NCI-H1930 (cell line): ENCODE measurements around the gene SEC23A.
"Not testable (repeated sequence)": the region's sequence is repeated elsewhere in the genome, so short reads cannot be mapped to it uniquely, and the experiment has no call there.

Experiments used
- DNase-seq, 2 experiments: peaks; one replicate each; lab custom pipeline; 2025; lab: John Stamatoyannopoulos, UW

SEC23A gene

DNA sequence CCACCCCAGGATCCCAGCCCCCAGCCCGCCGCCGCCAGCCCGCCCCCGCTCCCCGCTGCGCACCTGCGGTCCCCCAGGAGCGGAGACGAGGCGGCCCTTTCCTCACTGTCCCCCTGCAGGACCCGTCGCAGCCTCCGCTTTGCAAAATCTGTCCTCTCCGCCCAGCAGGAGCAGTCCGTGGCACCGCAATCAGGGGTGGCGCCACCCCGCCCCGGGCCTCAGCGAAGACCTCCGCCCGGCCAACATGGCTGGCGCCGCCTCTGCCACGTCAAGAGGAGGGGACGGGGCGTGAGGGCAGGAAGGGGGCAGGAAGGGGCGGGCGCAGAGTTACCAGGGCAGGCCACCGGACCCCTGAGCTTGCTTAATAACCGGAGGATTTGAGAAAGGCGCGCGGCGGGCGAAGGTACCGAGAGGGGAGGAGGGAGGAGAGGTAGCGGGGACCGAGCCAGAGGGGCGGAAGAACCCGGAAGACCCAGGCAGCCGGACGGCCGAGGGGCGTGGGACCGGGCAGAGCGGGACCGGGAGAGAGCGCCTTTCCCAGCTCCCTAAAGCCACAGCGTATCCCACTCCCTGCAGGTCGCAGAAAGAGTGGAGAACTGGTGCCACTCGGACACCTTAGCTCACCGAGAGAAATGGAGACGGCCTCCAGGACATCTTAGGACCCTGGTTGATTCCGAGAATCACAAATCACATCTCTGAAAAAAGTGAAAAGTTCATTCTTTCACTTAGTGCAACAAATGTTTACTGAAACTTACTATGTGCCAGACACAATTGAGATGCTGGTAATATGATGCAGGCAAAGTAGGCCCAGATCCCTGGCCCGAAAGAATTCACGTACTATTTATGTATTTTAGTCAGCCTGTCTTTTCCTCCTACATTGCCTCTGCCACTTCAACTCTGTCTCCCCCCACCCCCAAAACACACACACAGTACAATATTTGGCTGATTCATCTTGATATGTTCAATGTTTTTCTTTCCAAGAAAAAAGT lies at the start of gene SEC23A:
SEC23A (minus strand) TSS at position 267 of the 989 bp plus-strand sequence. CDS start 7,117 bp downstream, outside the sequence.
- DNase-seq = peak; percentile 76 to 81

DNA sequence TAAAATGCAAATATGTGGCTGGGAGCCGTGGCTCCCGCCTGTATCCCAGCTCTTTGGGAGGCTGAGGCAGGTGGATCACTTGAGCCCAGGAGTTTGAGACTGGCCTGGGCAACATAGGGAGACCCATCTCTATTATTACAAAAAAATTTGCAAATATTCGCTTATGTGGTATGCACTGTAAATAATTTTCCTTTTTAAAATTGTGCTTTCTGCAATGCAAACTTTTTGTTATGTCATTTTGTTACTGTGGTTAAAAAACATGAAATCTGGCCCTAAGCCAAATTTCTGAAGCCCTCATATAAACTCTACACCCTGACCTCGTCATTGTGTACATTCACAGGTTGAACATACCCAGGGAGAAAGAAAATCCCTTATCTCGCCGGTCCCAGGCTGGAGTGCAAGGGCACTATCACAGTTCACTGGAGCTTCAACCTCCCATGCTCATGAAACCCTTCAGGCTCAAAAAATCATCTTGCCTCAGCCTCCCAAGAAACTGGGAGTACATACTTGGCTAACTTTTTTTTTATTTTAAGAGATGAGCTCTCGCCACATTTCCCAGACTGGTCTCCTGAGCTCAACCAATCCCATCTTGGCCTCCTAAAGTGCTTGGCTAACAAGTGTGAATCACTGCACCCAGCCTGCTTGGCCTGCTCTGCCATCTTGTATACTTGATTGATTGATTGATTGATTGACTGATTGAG lies 42.4 kb upstream of the SEC23A start:
- DNase-seq = no peak

DNA sequence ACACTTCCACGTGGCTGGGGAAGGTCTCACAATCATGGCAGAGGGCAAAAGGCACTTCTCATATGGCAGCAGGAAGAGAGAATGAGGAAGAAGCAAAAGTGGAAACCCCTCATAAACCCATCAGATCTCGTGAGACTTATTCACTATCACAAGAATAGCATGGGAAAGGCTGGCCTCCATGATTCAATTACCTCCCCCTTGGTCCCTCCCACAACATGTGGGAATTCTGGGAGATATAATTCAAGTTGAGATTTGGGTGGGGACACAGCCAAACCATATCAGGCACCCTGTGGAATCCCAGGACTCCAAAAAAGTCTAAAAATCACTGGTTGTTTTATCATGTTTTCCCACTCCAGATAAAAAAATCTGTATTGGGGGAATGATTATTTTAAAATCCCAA lies 40.2 kb upstream of the SEC23A start:
- not testable (repeated sequence) for DNase-seq

DNA sequence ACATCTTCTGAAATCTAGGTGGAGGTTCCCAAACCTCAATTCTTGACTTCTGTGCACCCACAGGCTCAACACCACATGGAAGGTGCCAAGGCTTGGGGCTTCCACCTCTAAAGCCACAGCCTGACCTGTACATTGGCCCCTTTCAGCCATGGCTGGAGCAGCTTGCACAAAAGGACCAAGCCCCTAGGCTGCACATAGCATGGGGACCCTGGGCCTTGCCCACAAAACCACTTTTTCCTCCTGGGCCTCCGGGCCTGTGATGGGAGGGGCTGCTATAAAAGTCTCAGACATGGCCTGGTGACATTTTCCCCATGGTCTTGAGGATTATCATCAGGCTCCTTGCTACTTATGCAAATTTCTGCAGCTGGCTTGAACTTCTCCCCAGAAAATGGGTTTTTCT lies 38.6 kb upstream of the SEC23A start:
- not testable (repeated sequence) for DNase-seq

DNA sequence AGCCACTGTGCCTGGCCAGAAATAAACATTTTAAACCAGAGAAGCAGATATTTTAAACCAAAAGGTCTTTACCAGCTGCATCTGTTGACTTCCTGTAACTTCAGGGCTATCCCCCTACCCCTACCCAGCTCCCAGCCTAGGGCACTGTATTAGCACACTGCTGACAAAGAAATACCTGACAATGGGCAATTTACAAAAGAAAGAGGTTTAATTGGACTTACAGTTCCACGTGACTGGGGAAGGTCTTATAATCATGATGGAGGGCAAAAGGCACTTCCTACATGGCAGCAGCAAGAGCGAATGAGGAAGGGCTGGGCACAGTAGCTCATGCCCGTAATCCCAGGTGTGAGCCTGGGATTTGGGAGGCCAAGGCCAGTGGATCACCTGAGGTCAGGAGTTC lies 37.1 kb upstream of the SEC23A start:
- DNase-seq = no peak

DNA sequence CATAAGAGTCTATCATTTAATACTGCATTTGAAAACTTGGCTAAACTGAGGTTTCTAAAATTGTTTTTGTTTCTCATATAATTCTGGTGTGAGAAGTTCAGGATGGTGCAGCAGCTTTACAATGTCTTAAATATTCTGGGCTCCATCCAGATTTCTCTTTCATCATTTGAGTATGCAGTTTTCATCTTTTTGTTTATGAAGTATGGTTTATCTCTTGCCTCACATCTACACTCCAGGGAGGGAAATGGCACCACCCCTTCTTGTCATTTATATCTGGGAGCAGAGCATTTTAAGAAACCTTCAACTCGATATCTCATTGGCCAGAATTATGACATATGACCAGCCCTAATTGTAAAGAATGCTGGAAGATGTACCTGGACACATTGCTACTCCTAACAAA lies 35.4 kb upstream of the SEC23A start:
- DNase-seq = no peak

DNA sequence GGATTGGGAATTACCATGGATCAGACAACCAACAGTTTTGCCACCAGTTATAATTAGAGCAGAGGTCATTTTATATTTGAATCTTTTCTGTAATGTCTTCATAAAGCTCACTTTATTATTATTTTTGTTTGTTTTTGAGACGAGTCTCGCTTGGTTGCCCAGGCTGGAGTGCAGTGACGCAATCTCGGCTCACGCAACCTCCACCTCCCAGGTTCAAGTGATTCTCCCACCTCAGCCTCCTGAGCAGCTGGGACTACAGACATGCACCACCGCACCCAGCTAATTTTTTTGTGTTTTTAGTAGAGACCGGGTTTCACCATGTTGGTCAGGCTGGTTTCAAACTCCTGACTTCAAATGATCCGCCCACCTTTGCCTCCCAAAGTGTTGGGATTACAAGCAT lies 34.8 kb upstream of the SEC23A start:
- not testable (repeated sequence) for DNase-seq

DNA sequence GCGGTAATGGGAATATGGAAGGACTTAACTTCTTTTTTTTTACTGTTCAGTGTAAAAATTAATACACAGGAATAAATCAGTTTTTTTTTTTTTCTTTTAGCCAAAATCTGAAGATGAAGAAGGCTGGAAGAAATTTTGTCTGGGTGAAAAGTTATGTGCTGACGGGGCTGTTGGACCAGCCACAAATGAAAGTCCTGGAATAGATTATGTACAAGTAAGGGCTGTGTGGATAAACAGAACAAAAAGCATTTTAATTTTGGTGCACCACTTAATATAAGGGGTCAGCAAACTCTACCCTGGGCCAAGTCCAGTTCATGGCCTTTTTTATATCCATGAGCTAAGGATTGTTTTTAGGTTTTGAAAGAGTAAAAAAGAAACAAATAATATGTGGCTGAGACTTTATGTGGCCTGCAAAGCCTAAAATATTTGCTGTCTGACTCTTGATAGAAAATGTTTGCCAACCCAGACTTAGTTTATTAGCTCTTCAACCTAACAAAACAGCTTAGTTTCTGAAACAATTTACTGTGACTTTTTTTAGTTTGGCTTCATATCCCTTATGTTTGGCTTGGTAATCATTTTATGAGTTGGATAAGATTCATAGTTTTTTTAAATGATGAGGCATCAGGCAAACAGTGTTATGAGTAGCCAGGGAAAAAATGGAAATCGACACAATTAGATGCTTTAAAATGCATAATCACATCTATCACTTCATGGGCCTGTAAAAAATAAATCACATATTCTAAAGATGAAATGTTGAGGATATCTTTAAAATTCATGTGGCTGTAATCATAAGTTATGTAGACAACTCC lies 19.5 kb upstream of the SEC23A start:
- DNase-seq = no peak

DNA sequence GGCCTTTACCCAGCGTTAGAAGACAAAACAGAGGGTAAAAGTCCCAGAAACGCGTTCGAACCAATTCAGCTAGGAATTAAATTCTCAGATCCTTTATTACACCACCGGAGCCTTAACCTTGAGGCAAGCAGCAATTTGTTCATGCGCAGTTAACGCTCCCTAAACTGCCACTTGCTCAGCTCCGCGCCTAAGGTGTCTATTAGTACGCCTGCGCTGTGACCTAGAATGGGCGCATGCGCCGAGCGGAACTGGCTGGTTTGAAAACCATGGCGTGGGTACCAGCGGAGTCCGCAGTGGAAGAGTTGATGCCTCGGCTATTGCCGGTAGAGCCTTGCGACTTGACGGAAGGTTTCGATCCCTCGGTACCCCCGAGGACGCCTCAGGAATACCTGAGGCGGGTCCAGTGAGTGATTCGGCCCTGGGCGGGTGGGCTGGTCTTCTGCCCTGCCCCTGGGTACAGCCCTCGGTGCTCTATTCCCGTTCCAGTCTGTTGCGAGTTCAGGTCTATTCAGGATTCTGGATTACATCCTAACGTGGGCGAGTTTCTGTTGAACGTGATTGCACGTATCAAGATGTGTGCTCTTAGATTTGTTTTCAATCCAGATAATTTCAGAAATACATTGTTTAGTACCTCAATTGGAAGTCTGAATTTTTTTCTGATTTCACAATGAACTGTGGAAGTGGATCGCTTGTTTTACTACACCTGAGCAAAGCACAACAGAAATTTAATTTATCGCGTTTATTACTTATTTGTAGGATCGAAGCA lies 11.2 kb upstream of the SEC23A start, which contains the start of gene GEMIN2:
GEMIN2 (plus strand) TSS at position 251 of the 766 bp plus-strand sequence; CDS start at position 267, 16 bp downstream.
- DNase-seq = peak; percentile 90 to 95

DNA sequence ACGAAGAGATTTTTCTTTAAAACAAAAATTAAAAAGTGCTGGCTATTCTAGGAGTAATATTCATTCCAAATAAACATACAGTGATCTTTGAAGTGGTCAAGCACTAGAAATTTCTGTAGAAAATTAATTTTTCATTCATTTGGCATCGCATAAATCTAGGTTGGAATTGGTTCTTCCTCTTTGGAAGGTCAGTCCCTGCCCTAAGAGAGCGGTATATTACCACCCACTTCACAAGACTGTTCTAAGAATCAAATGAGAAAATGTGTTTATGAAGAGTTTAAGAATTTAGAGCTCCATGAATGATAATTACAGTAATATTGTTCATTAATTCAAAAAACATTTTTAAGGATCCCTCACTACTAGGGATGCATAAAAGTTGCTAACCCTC lies 10.6 kb upstream of the SEC23A start:
- no peak for DNase-seq

DNA sequence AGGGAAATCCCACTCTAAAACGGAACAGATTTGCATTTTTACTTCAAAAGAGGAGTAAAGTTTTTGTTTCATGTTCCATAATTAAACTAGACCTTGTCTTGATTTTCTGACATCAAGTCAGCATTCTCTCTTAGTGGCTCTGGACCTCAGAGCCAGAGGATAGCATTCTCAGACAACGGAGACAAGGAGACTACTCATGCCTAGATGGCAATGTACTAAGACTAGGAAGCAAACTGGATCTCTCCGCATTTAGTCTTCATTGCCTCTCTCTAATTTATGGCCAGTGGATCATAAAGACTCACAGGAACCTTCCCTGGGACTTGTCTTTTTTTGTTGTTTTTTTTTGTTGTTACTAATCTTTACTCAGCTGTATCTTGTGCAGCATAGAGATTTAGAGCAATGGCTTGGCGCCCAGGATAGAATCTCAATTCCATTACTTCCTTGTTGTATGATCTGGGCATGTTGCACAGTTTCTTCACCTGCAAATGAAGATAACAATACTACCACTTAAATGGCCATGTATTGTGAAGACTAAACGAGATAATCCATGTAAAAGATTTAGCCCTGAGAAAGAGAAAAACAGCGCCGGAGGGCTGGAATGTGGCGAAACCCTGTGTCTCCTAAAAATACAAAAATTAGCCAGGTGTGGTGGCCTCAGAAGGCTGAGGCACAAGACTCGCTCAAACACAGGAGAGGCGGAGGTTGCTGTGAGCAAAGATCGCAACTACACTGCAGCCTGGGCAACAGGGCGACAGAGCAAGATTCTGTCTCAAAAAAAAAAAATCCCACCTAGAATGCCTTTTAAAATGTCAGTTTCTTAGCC lies 7.1 kb upstream of the SEC23A start:
- DNase-seq = no peak

DNA sequence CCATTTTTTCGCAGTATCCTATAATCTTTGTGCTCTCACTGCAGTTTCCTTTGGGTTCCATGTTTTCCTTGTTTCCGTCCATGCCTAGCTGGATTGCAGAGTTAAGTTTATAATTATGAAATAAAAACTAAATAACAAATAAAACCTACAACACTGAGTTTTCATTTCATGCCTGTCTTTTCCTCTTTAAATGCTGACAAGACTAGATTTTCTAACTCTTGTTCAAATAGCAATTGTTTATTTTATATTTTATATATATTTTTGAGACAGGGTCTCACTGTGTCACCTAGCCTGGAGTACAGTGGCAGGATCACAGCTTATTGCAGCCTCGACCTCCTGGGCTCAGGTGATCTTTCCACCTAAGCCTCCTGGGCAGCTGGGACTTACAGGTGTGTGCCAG lies 5.8 kb upstream of the SEC23A start:
- DNase-seq = no peak

DNA sequence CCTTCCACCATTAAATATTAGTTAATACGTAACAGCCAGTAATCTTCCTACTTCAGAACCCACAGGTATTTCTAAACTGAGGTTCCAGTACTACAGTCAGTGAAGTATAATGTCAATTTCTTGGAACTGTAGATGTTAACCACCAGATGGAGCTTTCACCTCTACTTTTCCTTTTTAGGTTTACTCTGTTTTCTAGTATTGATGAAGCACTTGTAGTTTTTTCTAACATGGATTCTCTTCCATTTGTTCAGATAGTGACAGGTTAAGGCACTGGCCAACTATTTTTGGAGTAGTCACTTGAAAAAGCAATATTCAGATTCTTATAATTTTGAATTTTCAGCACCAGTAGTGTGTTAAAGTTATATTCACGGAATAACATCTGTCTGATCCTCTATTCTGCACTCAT lies 4.6 kb upstream of the SEC23A start:
- DNase-seq = no peak

DNA sequence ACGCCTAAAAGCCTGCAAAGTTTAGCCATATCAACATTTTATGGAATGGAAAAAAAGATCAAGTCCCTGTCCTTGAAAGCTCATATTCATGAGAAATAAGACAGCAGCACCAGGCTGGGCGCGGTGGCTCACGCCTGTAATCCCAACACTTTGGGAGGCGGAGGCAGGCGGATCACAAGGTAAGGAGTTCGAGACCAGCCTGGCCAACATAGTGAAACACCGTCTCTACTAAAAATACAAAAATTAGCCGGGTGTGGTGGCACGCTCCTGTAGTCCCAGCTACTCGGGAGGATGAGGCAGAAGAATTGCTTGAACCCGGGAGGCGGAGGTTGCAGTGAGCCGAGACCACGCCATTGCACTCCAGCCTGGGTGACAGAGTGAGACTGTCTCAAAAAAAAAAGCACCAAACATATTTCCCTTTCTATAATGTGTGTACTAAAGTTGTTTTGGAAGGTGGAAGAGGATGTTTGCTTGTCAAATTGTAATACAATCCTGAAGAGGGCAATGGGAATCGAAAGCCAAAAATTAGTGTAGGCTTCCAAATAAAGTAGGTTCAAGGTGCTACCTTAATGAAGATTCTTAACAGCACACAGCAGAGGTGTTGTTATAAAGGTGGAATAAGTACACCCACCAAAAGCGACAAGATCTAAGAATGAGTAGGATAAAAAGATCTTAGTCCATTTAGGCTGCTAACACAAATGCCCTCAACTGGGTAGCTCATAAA lies 1.2 kb upstream of the SEC23A start:
- DNase-seq = not testable (repeated sequence)

DNA sequence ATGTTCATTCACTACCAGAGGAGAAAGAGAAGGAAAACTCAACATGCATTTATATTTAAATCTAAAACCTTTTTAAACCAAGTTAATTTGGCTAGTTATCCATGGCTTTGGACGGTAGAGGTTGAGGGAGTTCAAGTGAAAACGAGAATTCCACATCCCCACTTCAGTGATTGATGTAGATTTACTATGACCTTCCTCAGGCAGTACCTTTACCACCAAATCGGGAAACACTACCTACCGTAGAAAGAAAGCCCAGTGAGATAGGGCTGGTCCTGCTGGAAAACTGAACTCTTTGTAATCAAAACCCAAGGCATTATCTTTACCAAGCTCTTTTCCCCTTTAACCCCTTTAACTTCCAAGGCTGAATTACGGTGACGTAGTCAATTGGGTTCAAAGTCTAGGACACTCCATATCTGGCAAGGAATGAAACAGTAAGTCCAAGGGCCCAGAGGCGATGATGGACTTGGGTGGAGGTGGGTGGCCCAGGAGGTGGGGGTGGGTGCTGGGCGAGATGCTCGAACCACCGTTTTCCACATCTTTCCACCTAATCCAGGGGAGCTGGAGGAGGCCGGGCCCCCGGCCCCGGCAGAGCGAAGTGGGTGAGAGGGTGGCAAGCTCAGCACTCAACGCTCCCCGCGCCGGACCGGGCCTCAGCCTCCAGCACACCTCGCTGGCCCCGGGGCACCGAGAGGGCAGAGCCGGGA lies 618 bp downstream of the SEC23A start:
- DNase-seq = no peak

DNA sequence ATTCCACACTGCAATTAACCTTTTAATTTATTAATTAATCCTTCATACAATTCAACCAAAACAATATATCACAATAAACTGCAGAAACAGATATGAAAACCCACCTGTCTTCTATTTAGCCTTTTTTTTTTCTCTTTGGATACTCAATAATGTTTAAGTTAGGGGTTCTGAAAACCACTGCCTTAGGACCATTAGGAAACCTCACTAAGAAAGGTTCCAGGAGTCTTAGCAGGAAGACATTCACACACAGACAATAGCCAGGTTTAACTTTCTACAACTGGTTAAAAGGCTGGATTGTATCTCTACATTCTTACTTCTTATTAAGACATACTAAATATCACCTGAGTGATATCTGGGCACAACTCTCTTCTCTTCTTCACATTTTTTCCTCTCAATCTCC lies 3.3 kb downstream of the SEC23A start:
- DNase-seq = no peak

DNA sequence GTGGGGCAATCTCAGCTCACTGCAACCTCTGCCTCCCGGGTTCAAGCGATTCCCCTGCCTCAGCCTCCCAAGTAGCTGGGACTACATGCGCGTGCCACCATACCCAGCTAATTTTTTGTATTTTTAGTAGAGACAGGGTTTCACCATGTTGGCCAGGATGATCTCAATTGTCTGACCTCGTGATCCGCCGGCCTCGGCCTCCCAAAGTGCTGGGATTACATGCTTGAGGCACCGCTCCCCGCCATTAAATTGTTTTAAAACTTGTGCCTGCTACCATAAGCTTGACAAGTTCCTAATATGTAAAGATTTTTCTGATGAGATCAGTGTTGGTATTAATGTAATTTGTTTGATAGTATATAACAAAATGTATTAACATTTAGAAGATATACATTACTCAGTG lies 3.8 kb downstream of the SEC23A start:
- not testable (repeated sequence) for DNase-seq

DNA sequence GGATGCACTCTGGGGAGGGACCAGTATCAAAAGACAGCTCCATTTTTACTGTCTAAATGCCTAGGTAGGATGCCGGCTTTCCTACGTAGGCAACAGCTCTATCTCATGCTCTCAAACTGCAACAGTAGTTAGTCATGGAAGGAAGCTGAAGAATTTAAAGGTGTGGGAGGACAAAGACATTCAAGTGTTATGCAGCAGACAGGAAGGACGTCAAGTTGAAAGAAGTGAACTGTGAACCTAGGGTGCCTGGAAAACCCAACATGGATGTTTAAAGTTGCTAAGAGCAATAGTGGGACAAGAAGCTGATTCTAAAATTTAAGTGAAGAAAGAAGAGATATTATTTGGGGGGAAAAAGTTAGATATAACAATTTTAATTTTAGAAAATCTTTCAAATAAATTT lies 5.9 kb downstream of the SEC23A start:
- DNase-seq = no peak

DNA sequence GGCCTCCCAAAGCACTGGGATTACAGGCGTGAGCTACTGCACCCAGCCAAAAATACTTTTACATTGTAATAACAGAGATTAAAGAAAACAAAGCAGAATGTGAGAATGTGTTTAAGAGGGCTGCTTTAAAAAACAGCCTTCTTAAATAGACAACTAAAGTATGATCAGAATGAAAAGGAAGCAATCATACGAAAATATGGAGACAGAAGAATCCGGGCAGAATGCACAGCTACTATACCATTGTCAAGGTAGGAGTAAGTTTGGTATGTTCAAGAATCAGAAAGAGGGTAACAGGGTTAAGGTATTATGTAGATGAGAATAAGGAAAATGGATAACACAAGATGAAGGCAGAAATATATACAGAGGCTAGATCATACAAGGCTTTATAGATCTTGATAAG lies 8.5 kb downstream of the SEC23A start:
- no peak for DNase-seq
